K562 (cell line): ENCODE data around the gene RPL10A. TPM values are rescaled to one million over a fixed set of nuclear protein-coding genes. Genes with fewer than 3 reads are reported as not detected.

Experiments used
- ATAC-seq: fragments of 200-7000 bp; cut with Tn5 transposase; 3 replicates; pipeline ENCODE4 v1.9.1; 2020; ENCODE audit warnings: moderate library complexity
- BruUV-seq: library from RNA; stranded (reverse); fragments of 400-500 nt; replicated peaks from 2 replicates; lab custom pipeline; 2021; lab: Mats Ljungman, UMichigan
- CTCF ChIA-PET: fragments of 300-600 bp; formaldehyde crosslinking; extraction: SDS; loops from one replicate; lab custom pipeline; 2021; ENCODE audit warnings: low intra/inter-chr PET ratio; lab: Yijun Ruan, JAX
- POLR2A ChIA-PET: fragments of 300-600, 350-650 bp; sonication (Branson Sonifier 250); formaldehyde crosslinking; extraction: SDS; loops from one replicate; lab custom pipeline; 2021; ENCODE audit warnings: antibody characterized with exemption, inconsistent platforms; lab: Yijun Ruan, JAX
- DNase-seq, 4 experiments: peaks; one replicate each; pipeline versions ENCODE4 v3.0.0 to v3.0.0-alpha.2; 2011 to 2018; ENCODE audit warnings: low spot score in 3 of 4, mixed read lengths in 3 of 4; ENCODE audit errors: extremely low read depth in 1 of 4
- FAIRE-seq: peaks from 2 replicates; lab custom pipeline; 2011; peaks lifted over from hg19 to GRCh38; lab: Jason Lieb, UNC
- H2AFZ ChIP-seq: 2 replicates; pipeline ENCODE4 v1.6.0; 2011; ENCODE audit warnings: low read depth, low read length, control low read depth, inconsistent platforms
- H3K27ac ChIP-seq: fragments of 200-600 bp; 3 replicates; pipeline ENCODE4 v1.8.0; 2011; ENCODE audit warnings: low read depth, mild to moderate bottlenecking, control low read depth, inconsistent platforms, low read length, moderate library complexity, mixed read lengths; ENCODE audit errors: extremely low read depth
- H3K27me3 ChIP-seq, 2 experiments: fragments of 300-600 bp in 1 of 2; 2 replicates in 1 of 2; 3 replicates in 1 of 2; pipeline versions ENCODE4 v1.6.0 to v1.8.0; 2011; ENCODE audit warnings: inconsistent platforms in 2 of 2, low read length in 2 of 2, mild to moderate bottlenecking in 1 of 2, mixed read lengths in 1 of 2, moderate library complexity in 1 of 2; ENCODE audit not compliant: control insufficient read depth in 2 of 2, insufficient read depth in 2 of 2
- H3K36me3 ChIP-seq: fragments of 300-600 bp; 3 replicates; pipeline ENCODE4 v1.8.0; 2011; ENCODE audit warnings: mild to moderate bottlenecking, low read length, inconsistent platforms; ENCODE audit not compliant: control insufficient read depth, insufficient read depth
- H3K4me1 ChIP-seq, 2 experiments: fragments of 200-600 bp in 1 of 2; replicated peaks in 1 of 2; 2 replicates in 1 of 2; 3 replicates in 1 of 2; pipeline versions ENCODE4 v1.5.1 to v1.8.0; 2011; ENCODE audit warnings: inconsistent platforms in 2 of 2, low read length in 2 of 2, mild to moderate bottlenecking in 1 of 2, mixed read lengths in 1 of 2, moderate library complexity in 1 of 2; ENCODE audit not compliant: control insufficient read depth in 2 of 2, insufficient read depth in 2 of 2
- H3K4me2 ChIP-seq: 2 replicates; pipeline ENCODE4 v1.6.1; 2011; ENCODE audit warnings: low read length, control low read depth, inconsistent platforms, mixed read lengths; ENCODE audit not compliant: insufficient read depth
- H3K4me3 ChIP-seq: fragments of 200-600 bp; sonication (generic), shearing (Covaris generic); 2 replicates; pipeline ENCODE4 v1.5.1; 2016; ENCODE audit warnings: control low read depth, inconsistent platforms
- H3K79me2 ChIP-seq: fragments of 200-600 bp; 3 replicates; pipeline ENCODE4 v1.8.0; 2011; ENCODE audit warnings: low read length, inconsistent platforms; ENCODE audit not compliant: control insufficient read depth, insufficient read depth
- H3K9ac ChIP-seq, 2 experiments: 2 replicates each; pipeline versions ENCODE4 v1.6.0 to v1.6.1; 2011; ENCODE audit warnings: low read depth in 2 of 2, low read length in 2 of 2, control low read depth in 1 of 2, inconsistent platforms in 1 of 2, mild to moderate bottlenecking in 1 of 2, mixed read lengths in 1 of 2; ENCODE audit not compliant: insufficient read depth in 1 of 2
- H3K9me1 ChIP-seq: one replicate; pipeline ENCODE4 v1.6.0; 2011; ENCODE audit warnings: inconsistent platforms, mild to moderate bottlenecking, low read length, moderate library complexity; ENCODE audit not compliant: control insufficient read depth, insufficient read depth
- H3K9me3 ChIP-seq: replicated peaks from 2 replicates; pipeline ENCODE4 v1.5.1; 2011; ENCODE audit warnings: low read depth, low read length, inconsistent platforms; ENCODE audit not compliant: control insufficient read depth, insufficient read depth
- H4K20me1 ChIP-seq: replicated peaks from 2 replicates; pipeline ENCODE4 v1.6.1; 2011; ENCODE audit warnings: low read length, inconsistent platforms, mixed read lengths; ENCODE audit not compliant: control insufficient read depth, insufficient read depth
- ADNP ChIP-seq: fragments of 200-800 bp; sonication (Bioruptor generic); IDR thresholded peaks from 2 replicates; pipeline ENCODE4 v1.6.1; 2016; ENCODE audit warnings: missing genetic modification characterization, missing compliant biosample characterization
- BCOR ChIP-seq: fragments of 450-650 bp; IDR thresholded peaks from 2 replicates; pipeline ENCODE4 v1.6.1; 2016
- CBX3 ChIP-seq, 2 experiments: IDR thresholded peaks; 1 replicate in 1 of 2; 2 replicates in 1 of 2; pipeline ENCODE4 v1.6.1; 2012; ENCODE audit warnings: inconsistent platforms in 2 of 2, low read length in 2 of 2, borderline replicate concordance in 1 of 2, control low read depth in 1 of 2
- CHD4 ChIP-seq: fragments of 200-600 bp; sonication (generic); IDR thresholded peaks from 3 replicates; pipeline ENCODE4 v1.6.1; 2012; ENCODE audit warnings: low read depth, mild to moderate bottlenecking, mixed read lengths, low read length, inconsistent platforms; ENCODE audit not compliant: insufficient read depth, insufficient replicate concordance, poor library complexity, severe bottlenecking
- FOXM1 ChIP-seq, 2 experiments: fragments of 450-650 bp in 1 of 2; sonication (generic) in 1 of 2; formaldehyde crosslinking in 1 of 2; IDR thresholded peaks; 2 replicates each; pipeline versions ENCODE4 v1.6.1 to v1.9.0; 2017 to 2022; ENCODE audit warnings: low read depth in 2 of 2, mild to moderate bottlenecking in 2 of 2, missing genetic modification reagents in 1 of 2, moderate library complexity in 1 of 2
- JUND ChIP-seq, 2 experiments: IDR thresholded peaks; 2 replicates in 1 of 2; 3 replicates in 1 of 2; pipeline ENCODE4 v1.6.1; 2011; ENCODE audit warnings: borderline replicate concordance in 2 of 2, low read depth in 2 of 2, low read length in 2 of 2, improper control_type of control experiment in 1 of 2, missing biosample characterization in 1 of 2, missing genetic modification characterization in 1 of 2, missing genetic modification reagents in 1 of 2
- KDM1A ChIP-seq, 2 experiments: fragments of 450-650 bp; IDR thresholded peaks; 2 replicates each; pipeline ENCODE4 v1.6.1; 2016; ENCODE audit warnings: mild to moderate bottlenecking in 2 of 2
- RBM25 ChIP-seq: fragments of 200-400 bp; formaldehyde crosslinking; IDR thresholded peaks from 2 replicates; pipeline ENCODE4 v1.6.1; 2018; ENCODE audit warnings: low read length, low read depth, moderate library complexity; ENCODE audit not compliant: severe bottlenecking
- SMARCA4 ChIP-seq: fragments of 450-650 bp; IDR thresholded peaks from 2 replicates; pipeline ENCODE4 v1.6.1; 2016
- ZNF695 ChIP-seq: fragments of 450-650 bp; formaldehyde crosslinking; IDR thresholded peaks from 2 replicates; pipeline ENCODE4 v1.4.0; 2020; ENCODE audit warnings: mild to moderate bottlenecking, moderate library complexity
- WGBS: fragments of 100-300 bp; shearing (Covaris generic); methylation state at CpG from one replicate; pipeline ENCODE4 v1.1.6; 2016; ENCODE audit warnings: low coverage, mixed read lengths; ENCODE audit not compliant: insufficient coverage; ENCODE audit errors: missing lambda C conversion rate; 5-methylcytosine and 5-hydroxymethylcytosine counted together
- in situ Hi-C: fragments of 300-500 bp; cut with MboI; formaldehyde crosslinking; loops from 4 replicates; pipeline ENCODE4 v1.15.0; 2018; ENCODE audit warnings: inconsistent platforms, mixed read lengths
- intact Hi-C: fragments of 100-400 bp; cut with micrococcal nuclease; formaldehyde crosslinking; loops from 2 replicates; pipeline ENCODE4 v1.14.2; 2022
- polyA plus RNA-seq, 8 experiments: library from polyadenylated mRNA; depleted of rRNA in 4 of 8; stranded (reverse) in 5 of 8; unstranded in 3 of 8; fragments of >200 nt; fragmentation: Nextera tagmentation in 2 of 8; fragmentation: Illumina TruSeq in 1 of 8; extraction: Ambion mirVana in 2 of 8; extraction: Trizol in 1 of 8; gene quantifications; 2 replicates each; pipeline versions ENCODE4 v1.2.1 to v1.2.3, GENCODE V29; 2011 to 2014; ENCODE audit warnings: inconsistent platforms in 1 of 8, missing spikeins in 1 of 8
- total RNA-seq, 7 experiments: library from RNA; depleted of rRNA in 6 of 7; stranded (reverse); fragments of >200 nt in 6 of 7; fragmentation: Illumina TruSeq in 2 of 7; extraction: Trizol in 2 of 7; gene quantifications; 2 replicates each; pipeline versions ENCODE4 v1.2.1 to v1.2.3, GENCODE V29; 2011 to 2021; ENCODE audit warnings: low replicate concordance in 1 of 7

RPL10A gene
- total and polyA plus RNA-seq, 9 of the 15 experiments (the other 6 are each of a cell fraction or from before 2014, with no cell fraction given): 1,589 to 3,237 (median 2,116) TPM

DNA sequence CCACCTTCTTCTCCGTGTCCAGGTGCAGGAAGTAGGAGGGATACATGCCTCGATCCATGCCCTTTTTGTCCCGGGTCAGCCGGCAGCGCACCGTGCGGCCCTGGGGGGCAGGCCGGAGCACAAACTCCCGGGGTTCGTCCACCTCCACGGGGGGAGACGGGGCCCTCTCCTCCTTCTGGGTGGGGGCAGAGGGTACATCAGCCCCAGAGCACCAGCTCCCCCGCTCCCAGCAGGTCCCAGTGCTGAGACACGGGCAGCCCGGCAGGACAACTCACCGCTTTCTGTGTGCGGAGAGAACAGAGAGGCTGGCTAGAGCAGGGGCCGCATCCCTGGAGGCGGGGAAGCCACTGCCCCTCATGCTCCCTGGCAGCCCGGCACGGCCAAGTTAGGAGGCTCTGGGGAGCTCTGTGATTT lies 37.8 kb downstream of the RPL10A start:
- no peaks in the 10 kb centered on the region for H3K9me3 ChIP-seq
- intact Hi-C loops (no loop called here), in situ Hi-C loops (no loop called here)
- POLR2A ChIA-PET: interaction anchor here (1.1 to 2.4 kb wide), 2 partner anchors 20 to 35 kb away, joined by 3 to 5 read pairs; no protein-coding TSS in a partner anchor
- peaks cover 43 to 63% of the 10 kb centered on the region in 2 experiments for H3K27me3 ChIP-seq
- no TSS peak for BruUV-seq
- H3K4me1 ChIP-seq: peaks cover under 1 to 11% of the 10 kb centered on the region in 2 experiments; a peak in 3 of 5 replicates
- H3K4me3 ChIP-seq: no peak overlapping the region
- H2AFZ ChIP-seq: no peak overlapping the region
- no peaks in the 10 kb centered on the region for H3K9me1 ChIP-seq
- H3K4me2 ChIP-seq: no peak overlapping the region
- no peaks in the 10 kb centered on the region for H3K79me2 ChIP-seq
- no peaks in the 10 kb centered on the region for H3K36me3 ChIP-seq
- 12% methylated on average over 20 of the region's 21 CpGs for WGBS
- DNase-seq (peak in 1 of 4 experiments; percentile 11), ATAC-seq (no peak; the same call in 2 of the 3 replicates), FAIRE-seq (no peak)
- CTCF ChIA-PET: interaction anchor here (0.6 kb wide), 2 partner anchors 60 to 918 kb away, joined by 3 to 4 read pairs; no protein-coding TSS in a partner anchor
- H4K20me1 ChIP-seq: peaks cover 7% of the 10 kb centered on the region; the same call in 1 of the 2 replicates
- H3K27ac ChIP-seq: no peak overlapping the region
- TF ChIP-seq FOXM1 (IDR thresholded peaks at IDR 0.05; ENCODE audit: low read depth): no peak
- 0 out of 2 replicates have a peak, but pooled peaks have one; percentile 41 for TF ChIP-seq FOXM1 (CRISPR knock-in tag; IDR thresholded peaks at IDR 0.05; ENCODE audit: low read depth)
- no peak for TF ChIP-seq ZNF695 (CRISPR knock-in tag)
- peak overlapping the region in 1 of 2 experiments; percentile 14; a peak in 2 of 4 replicates for H3K9ac ChIP-seq

DNA sequence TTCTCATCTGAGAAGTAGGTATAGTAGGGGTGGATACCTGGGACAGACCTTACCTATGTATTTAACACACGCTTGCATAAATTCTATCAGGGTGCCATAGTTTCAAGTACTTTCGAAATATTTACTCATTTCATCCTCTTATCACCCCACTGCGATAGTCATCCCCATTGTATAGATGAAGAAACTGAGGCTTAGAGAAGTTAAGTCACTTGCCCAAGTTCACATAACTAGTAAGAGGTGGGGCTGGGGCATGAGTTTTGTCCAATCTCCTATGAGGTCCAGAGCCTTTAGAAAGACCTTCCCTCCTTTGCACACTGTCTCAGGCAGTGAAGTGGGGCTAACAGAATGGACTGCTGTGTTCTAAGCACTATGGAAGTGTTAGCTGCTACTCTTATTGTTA lies 38.3 kb downstream of the RPL10A start:
- intact Hi-C loops (no loop called here), in situ Hi-C loops (no loop called here)
- H3K27me3 ChIP-seq: peaks cover 45 to 69% of the 10 kb centered on the region in 2 experiments
- no peak overlapping the region for H3K4me3 ChIP-seq
- no peaks in the 10 kb centered on the region for H3K9me3 ChIP-seq
- POLR2A ChIA-PET: interaction anchor here (0.5 to 3.5 kb wide), 5 partner anchors 10 to 451 kb away, joined by 3 to 20 read pairs (median 3); partner anchors contain the start of gene TEAD3
- no peak overlapping the region for H3K4me2 ChIP-seq
- CTCF ChIA-PET: interaction anchor here (0.6 kb wide), 2 partner anchors 60 to 918 kb away, joined by 3 to 4 read pairs; no protein-coding TSS in a partner anchor
- DNase-seq (no peak), FAIRE-seq (no peak), ATAC-seq (no peak)
- peaks cover 7% of the 10 kb centered on the region; the same call in 1 of the 2 replicates for H4K20me1 ChIP-seq
- H3K79me2 ChIP-seq: no peaks in the 10 kb centered on the region
- WGBS: 16% methylated on average over 3 of the region's 3 CpGs
- no TSS peak for BruUV-seq
- no peak overlapping the region for H3K27ac ChIP-seq
- no peak overlapping the region for H2AFZ ChIP-seq
- peaks cover 0 to 13% of the 10 kb centered on the region in 2 experiments; a peak in 2 of 5 replicates for H3K4me1 ChIP-seq
- H3K9ac ChIP-seq: no peak overlapping the region
- H3K9me1 ChIP-seq: no peaks in the 10 kb centered on the region
- H3K36me3 ChIP-seq: no peaks in the 10 kb centered on the region
- TF ChIP-seq CBX3 (IDR thresholded peaks at IDR 0.05; ENCODE audit: borderline replicate concordance in 1 of 2, low read length in 2 of 2) (peak in 1 of 2 experiments; percentile 21; a peak in 1 of 3 replicates), KDM1A (IDR thresholded peaks at IDR 0.05) (peak; percentile 64 to 78), ADNP (tag) (peak; percentile 95), RBM25 (peak; percentile 94), BCOR (peak; percentile 96), SMARCA4 (no peak), JUND (IDR thresholded peaks at IDR 0.05; ENCODE audit: borderline replicate concordance, low read depth, low read length) (no peak), JUND (tag; IDR thresholded peaks at IDR 0.05; ENCODE audit: borderline replicate concordance, low read depth, low read length) (no peak), CHD4 (peak; percentile 38)
